ENCODE measurements around the gene CDH5. TPM values are rescaled to one million over a fixed set of nuclear protein-coding genes. Genes with fewer than 3 reads are reported as not detected.

Gene CDH5
- total RNA-seq, 2 donors from 2014 or later, result 0.18 TPM; not detected in 1

GRCh38 chr16:66430214-66430613 lies 63.7 kb downstream of the CDH5 start:
- no peak overlapping the region for H3K4me3 Mint-ChIP-seq
- no peak overlapping the region for H3K27ac Mint-ChIP-seq
- peaks cover 19% of the 10 kb centered on the region for H3K4me1 Mint-ChIP-seq
- H3K27me3 Mint-ChIP-seq (ENCODE audit: insufficient read depth), result peaks cover 78% of the 10 kb centered on the region
- no peaks in the 10 kb centered on the region for H3K9me3 Mint-ChIP-seq
- 81 to 100% methylated on average over 2 of the region's 3 CpGs for WGBS, 2 experiments (ENCODE audit: insufficient coverage in 1 of 2, insufficient read length in 1 of 2)
- Histone ChIP-seq H3K4me1 (ENCODE audit: control insufficient read depth, insufficient read depth, low read length) (peaks cover 20% of the 10 kb centered on the region), H3K36me3 (ENCODE audit: control insufficient read depth, insufficient read depth, low read length) (no peaks in the 10 kb centered on the region), H3K9me3 (ENCODE audit: control insufficient read depth, low read length) (no peaks in the 10 kb centered on the region), H3K27me3 (ENCODE audit: control insufficient read depth, insufficient read depth, low read length, poor library complexity, severe bottlenecking) (peaks cover 59% of the 10 kb centered on the region), H3K9ac (ENCODE audit: extremely low read depth, low read length, poor library complexity, severe bottlenecking) (no peak overlapping the region), H3K27ac (ENCODE audit: low read depth, low read length) (no peak overlapping the region), H3K4me3 (ENCODE audit: low read length) (no peak overlapping the region)
- no peaks in the 10 kb centered on the region for H3K36me3 Mint-ChIP-seq (ENCODE audit: low read depth)
- DNase-seq, result no peak
- TF ChIP-seq CTCF (conservative IDR thresholded peaks at IDR 0.05), result no peak

GRCh38 chr16:66431760-66432159 lies 65.3 kb downstream of the CDH5 start:
- H3K27ac Mint-ChIP-seq, result no peak overlapping the region
- no peaks in the 10 kb centered on the region for H3K9me3 Mint-ChIP-seq
- Histone ChIP-seq H3K27ac (ENCODE audit: low read depth, low read length) (no peak overlapping the region), H3K36me3 (ENCODE audit: control insufficient read depth, insufficient read depth, low read length) (no peaks in the 10 kb centered on the region), H3K27me3 (ENCODE audit: control insufficient read depth, insufficient read depth, low read length, poor library complexity, severe bottlenecking) (peaks cover 44% of the 10 kb centered on the region), H3K9ac (ENCODE audit: extremely low read depth, low read length, poor library complexity, severe bottlenecking) (no peak overlapping the region), H3K9me3 (ENCODE audit: control insufficient read depth, low read length) (no peaks in the 10 kb centered on the region), H3K4me1 (ENCODE audit: control insufficient read depth, insufficient read depth, low read length) (peaks cover 20% of the 10 kb centered on the region), H3K4me3 (ENCODE audit: low read length) (no peak overlapping the region)
- H3K27me3 Mint-ChIP-seq (ENCODE audit: insufficient read depth), result peaks cover 70% of the 10 kb centered on the region
- peaks cover 19% of the 10 kb centered on the region for H3K4me1 Mint-ChIP-seq
- DNase-seq, result peak; percentile 36
- no peaks in the 10 kb centered on the region for H3K36me3 Mint-ChIP-seq (ENCODE audit: low read depth)
- no peak overlapping the region for H3K4me3 Mint-ChIP-seq
- 84 to 88% methylated on average over 4 to 8 of the region's 8 CpGs for WGBS, 2 experiments (ENCODE audit: insufficient coverage in 1 of 2, insufficient read length in 1 of 2)
- no peak for TF ChIP-seq CTCF (conservative IDR thresholded peaks at IDR 0.05)

- peaks cover 19% of the 10 kb centered on the region for H3K4me1 Mint-ChIP-seq
- Histone ChIP-seq H3K9ac (ENCODE audit: extremely low read depth, low read length, poor library complexity, severe bottlenecking) (no peak overlapping the region), H3K27ac (ENCODE audit: low read depth, low read length) (no peak overlapping the region), H3K9me3 (ENCODE audit: control insufficient read depth, low read length) (no peaks in the 10 kb centered on the region), H3K27me3 (ENCODE audit: control insufficient read depth, insufficient read depth, low read length, poor library complexity, severe bottlenecking) (peaks cover 43% of the 10 kb centered on the region), H3K36me3 (ENCODE audit: control insufficient read depth, insufficient read depth, low read length) (no peaks in the 10 kb centered on the region), H3K4me3 (ENCODE audit: low read length) (no peak overlapping the region), H3K4me1 (ENCODE audit: control insufficient read depth, insufficient read depth, low read length) (peaks cover 20% of the 10 kb centered on the region)
- H3K27ac Mint-ChIP-seq, result no peak overlapping the region
- 82 to 93% methylated on average over 2 to 5 of the region's 5 CpGs for WGBS, 2 experiments (ENCODE audit: insufficient coverage in 1 of 2, insufficient read length in 1 of 2)
- no peaks in the 10 kb centered on the region for H3K36me3 Mint-ChIP-seq (ENCODE audit: low read depth)
- H3K9me3 Mint-ChIP-seq, result no peaks in the 10 kb centered on the region
- no peak overlapping the region for H3K4me3 Mint-ChIP-seq
- DNase-seq, result peak; percentile 45
- H3K27me3 Mint-ChIP-seq (ENCODE audit: insufficient read depth), result peaks cover 72% of the 10 kb centered on the region
- TF ChIP-seq CTCF (conservative IDR thresholded peaks at IDR 0.05), result no peak
These were observed 65.9 kb downstream of the CDH5 start for GRCh38 chr16:66432429-66432828.
